Activated T-cell treated with anti-CD3 and anti-CD28 coated beads for 24 hours (primary cell): Measurements from ENCODE around the gene ILF3.
"Not testable (repeated sequence)": the region's sequence is repeated elsewhere in the genome, so short reads cannot be mapped to it uniquely, and the experiment has no call there.

Experiments
- DNase-seq: peaks from one replicate; pipeline ENCODE4 v3.0.0-alpha.2; 2020; ENCODE audit warnings: low read depth

Gene ILF3

DNA sequence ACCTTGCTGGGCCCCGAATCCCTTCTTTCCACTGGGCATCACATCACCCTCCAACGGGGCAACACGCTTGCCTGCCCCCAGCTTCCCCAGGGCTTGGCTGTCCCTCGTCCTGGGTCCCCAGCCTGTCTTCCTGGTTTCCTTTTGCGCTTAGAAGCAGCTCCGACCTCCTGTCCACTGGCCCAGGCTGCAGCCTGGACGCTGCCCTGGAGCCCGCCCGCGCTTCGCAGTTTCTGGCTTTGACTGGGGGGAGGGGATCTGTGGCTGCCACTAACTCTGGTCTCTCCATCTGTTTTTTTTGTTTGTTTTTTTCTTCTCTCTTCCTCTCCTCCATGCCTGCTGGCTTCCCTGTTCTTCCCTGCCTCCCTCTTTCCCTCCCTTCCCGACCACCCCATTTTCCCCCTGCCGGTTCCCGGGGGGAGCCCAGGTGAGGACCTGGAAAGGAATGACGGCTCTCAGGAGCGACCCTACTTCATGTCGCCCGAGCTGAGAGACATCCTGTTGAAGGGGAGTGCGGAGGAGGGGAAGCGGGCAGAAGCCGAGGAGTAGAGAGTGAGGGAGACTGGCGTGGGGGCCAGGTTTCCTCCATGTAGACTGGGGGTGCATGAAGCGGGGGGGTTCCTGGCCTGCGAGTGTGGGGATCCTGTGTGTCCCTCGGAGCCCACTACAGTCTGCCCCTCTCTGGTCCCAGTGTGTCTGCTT, 11.5 kb upstream of the ILF3 start:
- no peak for DNase-seq

GRCh38 chr19:10643172-10643967, 10.8 kb upstream of the ILF3 start:
- DNase-seq: no peak

DNA sequence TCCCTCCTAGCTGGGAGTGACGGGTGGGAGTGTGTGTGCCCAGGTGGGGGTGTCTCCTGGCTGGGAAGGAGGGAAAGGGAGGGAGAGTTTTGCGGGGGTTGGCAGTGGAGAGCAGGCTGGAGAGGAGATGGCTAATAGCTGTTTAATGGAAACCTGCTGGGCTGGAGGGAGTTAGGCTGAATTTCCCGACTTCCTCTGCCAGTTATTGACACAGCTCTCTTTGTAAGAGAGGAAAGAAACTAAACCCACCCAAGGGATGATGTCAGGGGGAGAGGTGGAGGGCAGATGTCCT, 10.2 kb upstream of the ILF3 start:
- no peak for DNase-seq

DNA sequence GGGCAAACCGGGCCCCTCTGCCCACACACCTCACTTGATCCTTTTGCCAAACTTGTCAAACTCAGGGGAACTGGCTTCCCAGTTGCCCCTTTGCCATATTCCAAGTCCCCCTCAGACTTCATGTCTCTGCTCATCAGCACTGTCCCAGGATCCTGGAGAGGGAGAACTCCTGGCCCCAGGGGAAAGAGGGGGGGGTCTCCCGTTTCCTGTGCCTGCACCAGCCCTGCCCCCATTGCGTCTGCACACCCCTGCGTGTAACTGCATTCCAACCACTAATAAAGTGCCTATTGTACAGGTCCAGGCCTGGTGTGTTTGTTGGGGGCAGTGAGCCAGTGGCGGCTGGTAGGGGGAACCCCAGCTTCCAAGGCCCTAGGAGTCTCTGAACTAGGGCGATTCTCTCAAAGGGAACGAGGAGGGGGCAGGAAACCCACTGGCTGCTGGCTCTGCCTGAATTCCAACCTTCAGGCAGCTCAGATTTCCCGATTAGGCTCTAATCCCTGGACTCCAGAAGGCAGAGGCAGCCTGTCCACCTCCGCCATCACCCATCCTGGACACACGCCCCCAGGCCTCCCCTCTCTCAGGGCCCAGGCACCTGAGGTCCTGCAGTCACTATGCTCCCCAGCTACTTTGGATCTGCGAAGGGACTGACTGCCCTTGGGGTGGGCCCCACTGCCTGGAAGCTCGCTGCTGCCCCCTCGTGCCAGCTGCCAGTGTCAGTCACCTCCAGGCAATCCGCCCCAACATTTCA, 9.7 kb upstream of the ILF3 start:
- DNase-seq: peak; percentile 77

- no peak for DNase-seq
Observed at GRCh38 chr19:10646456-10647159, 7.5 kb upstream of the ILF3 start.

DNA sequence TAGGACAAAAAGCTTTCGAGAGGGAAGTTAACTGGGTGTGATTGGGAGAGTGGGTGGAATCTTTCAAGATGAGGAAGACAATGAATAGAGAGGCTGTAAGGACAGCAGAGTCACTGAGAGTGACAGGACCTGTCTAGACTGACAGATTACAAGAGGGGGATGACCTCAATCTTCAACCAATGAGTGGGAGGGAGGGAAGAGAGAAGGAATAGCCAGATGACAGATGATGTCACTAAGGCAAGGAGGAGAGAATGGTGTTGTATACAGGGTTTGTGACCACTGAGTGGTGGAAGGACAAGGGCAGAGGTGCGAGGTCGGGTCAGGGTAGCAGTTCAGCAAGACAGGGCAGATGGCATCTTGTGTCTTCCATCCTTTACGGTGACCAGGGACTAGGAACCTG, 5.8 kb upstream of the ILF3 start:
- DNase-seq: no peak

GRCh38 chr19:10651851-10652250, 2.3 kb upstream of the ILF3 start:
- no peak for DNase-seq

DNA sequence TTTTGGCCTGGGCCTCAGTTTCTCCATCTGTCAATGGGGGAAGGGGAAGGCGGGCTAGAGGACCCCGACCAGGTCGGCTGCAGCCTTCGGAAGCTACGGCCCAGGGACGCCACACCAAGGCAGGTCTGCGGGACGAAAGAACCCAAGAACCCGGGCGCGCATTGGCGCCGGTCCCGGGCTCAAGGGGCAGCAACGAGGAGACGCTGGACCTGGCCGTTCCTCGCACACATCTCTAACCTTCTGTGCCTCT, 739 bp upstream of the ILF3 start:
- DNase-seq: no peak

- peak; percentile 59 for DNase-seq
Observed at GRCh38 chr19:10654610-10655456, 687 bp downstream of the ILF3 start.

DNA sequence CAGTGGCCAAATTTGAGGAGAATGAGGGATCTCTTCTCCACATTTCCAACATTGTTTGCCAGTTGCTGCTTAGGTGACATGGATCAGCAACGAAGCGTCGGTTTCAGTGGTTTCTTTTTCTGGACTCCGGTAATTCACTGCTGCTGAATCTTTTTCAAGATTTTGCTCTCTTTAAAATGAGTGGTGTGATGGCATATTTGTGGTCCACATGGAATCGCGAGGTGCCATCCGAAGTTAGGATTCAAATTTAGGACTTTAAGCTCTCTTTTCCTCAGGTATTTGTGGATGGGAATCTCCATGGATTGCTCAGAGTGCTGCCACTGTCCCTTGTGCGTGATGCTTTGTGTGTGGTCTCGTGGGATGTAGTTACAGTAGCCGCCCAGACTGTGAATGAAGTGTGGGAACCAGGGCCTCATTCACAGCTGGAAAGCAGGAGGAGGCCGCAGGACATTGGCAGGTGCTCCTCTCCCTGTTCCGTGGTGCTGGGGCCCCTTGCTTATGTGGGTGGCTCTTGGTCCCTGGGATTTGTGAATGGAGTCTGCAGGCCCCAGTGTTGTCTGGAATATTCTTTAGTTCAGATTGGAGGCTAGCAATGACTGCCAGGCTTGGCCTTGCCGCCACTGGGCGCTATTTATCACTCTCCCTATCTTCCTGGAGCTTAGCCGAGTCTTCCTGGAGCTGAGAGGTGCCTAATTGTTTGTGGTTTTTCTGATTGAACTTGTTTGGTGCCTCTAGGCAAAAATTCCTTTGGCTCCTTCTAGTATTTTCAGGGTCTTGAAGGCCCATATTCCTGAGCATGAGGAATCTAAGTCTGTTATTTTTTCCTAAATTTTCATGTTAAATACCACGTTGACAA, 1.5 kb downstream of the ILF3 start:
- DNase-seq: no peak

GRCh38 chr19:10660346-10660745, 6.2 kb downstream of the ILF3 start:
- no peak for DNase-seq

DNA sequence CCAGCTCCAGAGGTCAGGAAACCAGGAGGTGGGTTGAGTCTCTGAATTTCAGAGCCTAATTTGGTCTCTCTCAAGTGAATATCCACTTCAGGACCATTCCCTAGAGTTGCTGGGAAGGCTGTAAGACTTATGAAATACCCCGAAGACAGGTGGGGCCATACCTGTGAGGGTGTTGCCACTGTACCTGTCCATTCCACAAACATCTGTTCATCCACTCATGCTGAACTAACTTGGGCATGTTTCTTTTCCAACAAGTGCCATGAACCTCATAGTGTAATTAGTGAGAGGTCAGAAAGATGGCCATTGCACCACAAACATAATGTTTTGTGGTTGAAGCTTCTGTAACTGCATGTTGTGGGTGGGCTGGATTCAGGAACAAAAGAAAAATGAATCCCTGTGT, 7.8 kb downstream of the ILF3 start:
- no peak for DNase-seq

DNA sequence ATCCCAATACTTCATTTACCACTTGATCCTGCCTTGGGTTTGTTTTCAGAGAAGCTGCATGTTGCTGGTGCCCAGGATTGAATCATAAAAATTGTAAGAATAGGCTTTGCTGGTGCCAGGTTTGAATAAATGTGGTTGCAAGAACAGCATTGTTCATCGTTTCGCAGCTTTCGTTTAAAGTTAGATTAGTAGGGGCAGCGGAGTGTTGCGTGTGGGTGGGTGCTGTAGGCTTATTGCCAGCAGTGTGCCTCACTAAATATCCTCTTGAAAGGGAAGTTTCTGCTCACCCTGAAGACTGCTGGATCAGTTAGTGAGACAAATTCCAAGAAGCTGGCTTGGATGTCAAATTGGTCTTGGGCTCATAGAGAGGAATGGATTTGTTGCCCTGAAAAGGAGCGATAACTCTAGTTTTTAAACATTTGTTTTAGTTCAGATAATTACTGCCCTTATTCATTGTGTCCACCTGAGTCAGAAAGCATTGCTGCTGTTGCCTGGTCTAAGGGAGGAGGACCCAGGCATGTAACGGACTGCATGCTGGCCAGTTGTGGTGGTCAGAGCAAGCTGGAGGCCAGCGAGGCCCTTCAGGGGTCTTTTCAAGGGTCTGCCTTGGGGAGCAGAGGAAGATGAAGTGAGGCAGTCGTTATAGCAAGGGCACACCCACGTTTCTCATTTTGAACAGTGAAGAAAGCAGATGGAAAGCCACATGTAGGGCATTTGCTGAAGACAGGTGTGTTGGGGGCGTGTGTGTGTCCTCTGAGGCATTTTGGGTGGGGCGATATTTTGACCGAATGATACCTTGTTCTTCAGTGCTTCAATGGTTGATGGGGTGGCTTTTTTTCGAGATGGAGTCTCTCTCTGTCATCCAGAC, 8.5 kb downstream of the ILF3 start:
- DNase-seq: no peak

DNA sequence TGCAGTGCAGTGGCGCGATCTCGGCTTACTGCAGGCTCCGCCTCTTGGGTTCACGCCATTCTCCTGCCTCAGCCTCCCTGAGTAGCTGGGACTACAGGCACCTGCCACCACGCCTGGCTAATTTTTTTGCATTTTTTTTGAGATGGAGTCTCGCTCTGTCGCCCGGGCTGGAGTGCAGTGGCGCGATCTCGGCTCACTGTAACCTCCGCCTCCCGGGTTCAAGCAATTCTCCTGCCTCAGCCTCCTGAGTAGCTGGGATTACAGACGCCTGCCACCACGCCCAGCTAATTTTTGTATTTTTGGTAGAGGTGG, 9.1 kb downstream of the ILF3 start:
- not testable (repeated sequence) for DNase-seq

DNA sequence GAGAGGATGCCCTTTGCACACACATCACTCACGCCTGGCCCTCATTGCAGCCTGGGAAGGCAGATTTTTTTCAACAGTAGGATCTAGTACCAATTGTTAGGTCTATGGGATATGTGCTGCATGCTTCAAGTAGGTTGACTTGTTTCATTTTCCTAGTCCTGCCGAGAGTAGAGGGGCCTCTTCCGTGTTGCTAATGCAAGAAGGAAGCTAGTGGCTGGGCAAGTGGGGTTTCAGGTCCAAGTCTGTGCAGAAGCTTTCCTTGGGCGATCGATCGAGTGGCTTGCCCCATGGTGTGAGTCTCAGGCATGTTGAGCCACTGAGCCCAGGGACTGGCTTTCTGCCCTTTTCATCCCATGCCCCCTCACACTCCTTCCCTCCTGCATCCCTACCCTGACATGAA, 13.7 kb downstream of the ILF3 start:
- no peak for DNase-seq

- no peak for DNase-seq
Observed at GRCh38 chr19:10669246-10669645, 15.1 kb downstream of the ILF3 start.

DNA sequence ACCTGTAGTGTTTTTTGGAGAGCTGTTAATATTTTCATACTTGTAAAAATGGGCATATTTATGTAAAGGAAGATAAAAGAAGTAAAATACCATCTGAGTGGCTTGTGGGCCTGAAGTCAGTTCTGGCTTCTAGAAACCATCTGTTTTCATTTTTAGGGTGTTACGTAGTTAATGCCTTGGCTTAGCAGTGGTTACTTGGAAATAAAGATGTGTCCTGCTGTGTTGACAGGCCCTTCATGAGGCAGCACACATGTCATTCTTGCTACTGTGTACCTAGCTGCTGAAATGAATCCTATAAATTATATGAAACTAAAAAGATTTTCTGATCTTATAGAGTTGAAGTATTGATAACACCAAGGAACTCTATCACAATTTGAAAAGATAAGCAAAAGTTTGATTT, 16.0 kb downstream of the ILF3 start:
- DNase-seq: no peak

GRCh38 chr19:10670876-10671804, 17.0 kb downstream of the ILF3 start:
- DNase-seq: no peak

DNA sequence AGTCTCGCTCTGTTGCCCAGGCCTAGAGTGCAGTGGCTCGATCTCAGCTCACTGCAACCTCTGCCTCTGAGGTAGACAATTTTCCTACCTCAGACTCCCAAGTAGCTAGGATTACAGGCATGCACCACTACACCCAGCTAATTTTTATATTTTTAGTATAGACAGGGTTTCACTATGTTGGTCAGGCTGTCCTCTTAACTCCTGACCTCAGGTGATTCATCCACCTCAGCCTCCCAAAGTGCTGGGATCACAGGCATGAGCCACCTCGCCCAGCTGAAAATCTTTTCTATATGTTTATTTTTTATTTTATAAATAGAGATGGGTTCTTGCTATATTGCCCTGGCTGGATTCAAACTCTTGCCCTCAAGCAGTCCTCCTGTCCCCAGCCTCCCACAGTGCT, 17.8 kb downstream of the ILF3 start:
- DNase-seq: not testable (repeated sequence)
